Astrocyte (in vitro differentiated cells and primary cell): ENCODE data around the gene LRRK2.

Experiments
- CTCF ChIP-seq: IDR thresholded peaks from 2 replicates; pipeline ENCODE4 v1.5.1; 2011; ENCODE audit warnings: low read depth, mild to moderate bottlenecking, inconsistent platforms, low read length, moderate library complexity; ENCODE audit not compliant: insufficient read depth
- EZH2 ChIP-seq: IDR thresholded peaks from 2 replicates; pipeline ENCODE4 v1.6.1; 2012; ENCODE audit warnings: mild to moderate bottlenecking, low read length, inconsistent platforms; ENCODE audit not compliant: insufficient read depth

GRCh38 chr12:40324261-40324660, 99.5 kb downstream of the LRRK2 start:
- no peak for TF ChIP-seq EZH2
- TF ChIP-seq CTCF = no peak
